ENCODE measurements around the gene VTA1. TPM values are rescaled to one million over a fixed set of nuclear protein-coding genes. Genes with fewer than 3 reads are reported as not detected.
A peak's percentile ranks its signal among the peaks of the same experiment; 100 is the strongest.
"Not testable (repeated sequence)": the region's sequence is repeated elsewhere in the genome, so short reads cannot be mapped to it uniquely, and the experiment has no call there.

VTA1 gene
- total and polyA plus RNA-seq, 2 experiments from 2014 or later = 108 to 130 TPM

DNA sequence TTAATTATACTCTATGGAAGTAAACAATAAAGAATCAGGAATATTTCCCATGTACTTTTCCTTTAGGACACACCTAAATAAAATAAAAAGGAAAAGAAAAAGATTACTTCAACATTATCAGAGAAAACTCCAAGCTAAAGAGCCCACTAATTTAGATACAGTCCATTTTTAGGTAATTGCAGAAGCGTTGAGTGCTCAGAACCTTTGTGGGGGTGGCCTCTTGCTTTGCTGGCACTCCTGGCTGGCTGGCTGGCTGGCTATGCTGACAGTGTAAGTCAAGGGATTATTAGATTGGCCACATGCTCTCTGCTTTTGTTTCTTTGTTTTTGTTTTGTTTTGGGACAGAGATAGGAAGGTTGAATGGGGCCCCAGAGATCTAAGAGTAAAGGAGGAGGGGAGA lies 14.4 kb upstream of the VTA1 start, which contains the start of gene GJE1:
TSS of gene GJE1 (plus strand) at position 301 of the 400 bp plus-strand sequence. CDS start 234 bp downstream, outside the sequence.
- no peaks in the 10 kb centered on the region for H3K36me3 ChIP-seq (ENCODE audit: low read depth)
- H3K4me3 ChIP-seq = no peak within 1 kb of the TSS
- in situ Hi-C loops (cut with MboI) = no loop called here
- TF ChIP-seq EZH2 (IDR thresholded peaks at IDR 0.05; ENCODE audit: insufficient read depth, poor library complexity, severe bottlenecking) = no peak
- H3K4me2 ChIP-seq (ENCODE audit: unreplicated experiment) = no peak within 1 kb of the TSS
- 27 to 59% methylated on average over 1 of the region's 1 CpG for WGBS, 2 experiments (ENCODE audit: low coverage in 1 of 2, low lambda C conversion rate in 2 of 2, missing lambda C conversion rate in 2 of 2)
- no peak within 1 kb of the TSS for H3K27ac ChIP-seq
- no peaks in the 10 kb centered on the region for H3K4me1 ChIP-seq (ENCODE audit: insufficient read depth)
- H3K79me2 ChIP-seq (ENCODE audit: insufficient read depth) = no peaks in the 10 kb centered on the region
- H3K9me3 ChIP-seq (ENCODE audit: low read depth) = no peaks in the 10 kb centered on the region
- no peak within 1 kb of the TSS for H2AFZ ChIP-seq
- H3K27me3 ChIP-seq (replicated peaks; ENCODE audit: insufficient read depth) = no peaks in the 10 kb centered on the region
- H3F3A ChIP-seq (ENCODE audit: insufficient read depth) = no peaks in the 10 kb centered on the region
- no peak for DNase-seq
- no peaks in the 10 kb centered on the region for H4K20me1 ChIP-seq (ENCODE audit: insufficient read depth)
- no peaks in the 10 kb centered on the region for H3K9me2 ChIP-seq (ENCODE audit: insufficient read depth)
- H3K9ac ChIP-seq = no peak within 1 kb of the TSS

DNA sequence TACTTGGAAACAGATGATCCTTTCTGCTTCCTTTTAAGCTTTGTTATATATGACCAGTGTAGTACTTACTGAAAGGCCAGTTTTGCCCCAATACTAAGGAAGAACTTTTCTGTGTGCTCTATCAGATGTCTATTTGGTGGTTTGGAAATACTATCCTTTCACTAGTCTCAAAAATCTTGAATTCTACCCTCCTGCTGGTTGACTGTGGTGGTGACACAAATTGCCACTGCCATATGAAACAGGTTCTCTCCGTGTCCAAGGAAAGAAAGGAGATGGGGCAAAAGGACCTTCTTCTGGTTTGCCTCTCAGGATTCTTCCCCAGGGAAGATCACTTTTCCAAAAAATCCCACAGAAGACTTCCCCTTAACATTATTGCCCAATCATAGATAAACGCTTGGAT lies 8.2 kb upstream of the VTA1 start:
- TF ChIP-seq EZH2phosphoT487 (IDR thresholded peaks at IDR 0.05; ENCODE audit: insufficient read depth, low read depth) (no peak), EZH2 (IDR thresholded peaks at IDR 0.05; ENCODE audit: insufficient read depth, poor library complexity, severe bottlenecking) (no peak)
- H3K36me3 ChIP-seq (ENCODE audit: low read depth) = no peaks in the 10 kb centered on the region
- H3K9me3 ChIP-seq (ENCODE audit: low read depth) = no peaks in the 10 kb centered on the region
- no peak overlapping the region for H2AFZ ChIP-seq
- in situ Hi-C loops (cut with MboI) = no loop called here
- no peaks in the 10 kb centered on the region for H3K9me2 ChIP-seq (ENCODE audit: insufficient read depth)
- 52 to 67% methylated on average over 2 of the region's 2 CpGs for WGBS, 2 experiments (ENCODE audit: low coverage in 1 of 2, low lambda C conversion rate in 2 of 2, missing lambda C conversion rate in 2 of 2)
- H4K20me1 ChIP-seq (ENCODE audit: insufficient read depth) = no peaks in the 10 kb centered on the region
- H3K27ac ChIP-seq = no peak overlapping the region
- H3K27me3 ChIP-seq (replicated peaks; ENCODE audit: insufficient read depth) = no peaks in the 10 kb centered on the region
- H3F3A ChIP-seq (ENCODE audit: insufficient read depth) = no peaks in the 10 kb centered on the region
- no peaks in the 10 kb centered on the region for H3K79me2 ChIP-seq (ENCODE audit: insufficient read depth)
- no peak overlapping the region for H3K9ac ChIP-seq
- no peak overlapping the region for H3K4me3 ChIP-seq
- H3K4me1 ChIP-seq (ENCODE audit: insufficient read depth) = no peaks in the 10 kb centered on the region
- no peak overlapping the region for H3K4me2 ChIP-seq (ENCODE audit: unreplicated experiment)
- DNase-seq = no peak

DNA sequence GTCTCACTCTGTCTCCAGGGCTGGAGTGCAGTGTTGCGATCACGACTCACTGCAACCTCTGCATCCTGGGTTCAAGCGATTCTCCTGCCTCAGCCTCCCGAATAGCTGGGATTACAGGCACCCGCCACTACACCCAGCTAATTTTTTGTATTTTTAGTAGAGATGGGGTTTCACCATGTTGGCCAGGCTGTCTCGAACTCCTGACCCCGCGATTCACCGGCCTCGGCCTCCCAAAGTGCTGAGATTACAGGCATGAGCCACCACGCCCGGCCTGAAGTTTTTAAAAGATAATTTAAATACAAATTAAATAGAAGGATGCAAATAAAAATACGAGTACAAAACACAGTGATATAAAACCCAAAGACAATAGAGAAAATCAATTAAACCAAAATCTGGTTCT lies 5.5 kb upstream of the VTA1 start:
- H3F3A ChIP-seq (ENCODE audit: insufficient read depth); H3K4me1 ChIP-seq (ENCODE audit: insufficient read depth); H3K9me2 ChIP-seq (ENCODE audit: insufficient read depth); DNase-seq; H3K27ac ChIP-seq; H3K4me3 ChIP-seq; H3K4me2 ChIP-seq (ENCODE audit: unreplicated experiment); H3K79me2 ChIP-seq (ENCODE audit: insufficient read depth); in situ Hi-C loops (cut with MboI); H3K9me3 ChIP-seq (ENCODE audit: low read depth); H3K36me3 ChIP-seq (ENCODE audit: low read depth); H3K9ac ChIP-seq; H4K20me1 ChIP-seq (ENCODE audit: insufficient read depth); H2AFZ ChIP-seq; H3K27me3 ChIP-seq (replicated peaks; ENCODE audit: insufficient read depth): not testable (repeated sequence)
- WGBS, 2 experiments (ENCODE audit: low coverage in 1 of 2, low lambda C conversion rate in 2 of 2, missing lambda C conversion rate in 2 of 2) = 92 to 93% methylated on average over 13 of the region's 13 CpGs

DNA sequence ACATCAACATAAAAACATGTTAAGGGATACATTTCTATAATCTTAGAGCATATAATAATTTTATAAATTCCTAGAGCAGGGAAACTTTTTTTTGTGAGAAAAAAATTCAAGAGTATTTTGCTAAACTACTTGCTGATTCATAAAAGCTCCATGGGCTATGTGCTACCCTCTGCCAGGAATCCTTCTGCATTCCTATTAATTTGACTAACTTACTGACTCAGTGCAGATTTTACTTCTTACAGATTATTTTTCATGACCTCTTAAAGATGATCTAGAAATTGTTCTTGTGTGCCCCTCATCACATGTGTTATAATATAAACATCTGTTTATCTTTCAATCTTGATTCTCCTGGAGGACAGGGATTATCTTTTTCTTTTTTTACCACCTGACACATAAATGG lies 5.7 kb downstream of the VTA1 start:
- Histone ChIP-seq H3K27me3 (replicated peaks; ENCODE audit: insufficient read depth) (no peaks in the 10 kb centered on the region), H3K4me2 (ENCODE audit: unreplicated experiment) (peak overlapping the region; percentile 72), H4K20me1 (ENCODE audit: insufficient read depth) (no peaks in the 10 kb centered on the region), H3K9ac (peak overlapping the region; percentile 14; the same call in 1 of the 2 replicates), H3K79me2 (ENCODE audit: insufficient read depth) (peaks cover 94% of the 10 kb centered on the region), H3K27ac (peak overlapping the region; percentile 55), H3K4me1 (ENCODE audit: insufficient read depth) (peaks cover 65% of the 10 kb centered on the region), H3K9me3 (ENCODE audit: low read depth) (no peaks in the 10 kb centered on the region), H3F3A (ENCODE audit: insufficient read depth) (peaks cover 23% of the 10 kb centered on the region), H3K4me3 (peak overlapping the region; percentile 38), H2AFZ (no peak overlapping the region), H3K36me3 (ENCODE audit: low read depth) (no peaks in the 10 kb centered on the region), H3K9me2 (ENCODE audit: insufficient read depth) (peaks cover 3% of the 10 kb centered on the region; the same call in 1 of the 2 replicates)
- DNase-seq = peak; percentile 92
- in situ Hi-C loops (cut with MboI) = loop anchor here (25.0 kb wide), 1 partner anchor 235 kb away; no protein-coding TSS in a partner anchor
- TF ChIP-seq EZH2phosphoT487 (IDR thresholded peaks at IDR 0.05; ENCODE audit: insufficient read depth, low read depth) = no peak
- no peak for TF ChIP-seq EZH2 (IDR thresholded peaks at IDR 0.05; ENCODE audit: insufficient read depth, poor library complexity, severe bottlenecking)

DNA sequence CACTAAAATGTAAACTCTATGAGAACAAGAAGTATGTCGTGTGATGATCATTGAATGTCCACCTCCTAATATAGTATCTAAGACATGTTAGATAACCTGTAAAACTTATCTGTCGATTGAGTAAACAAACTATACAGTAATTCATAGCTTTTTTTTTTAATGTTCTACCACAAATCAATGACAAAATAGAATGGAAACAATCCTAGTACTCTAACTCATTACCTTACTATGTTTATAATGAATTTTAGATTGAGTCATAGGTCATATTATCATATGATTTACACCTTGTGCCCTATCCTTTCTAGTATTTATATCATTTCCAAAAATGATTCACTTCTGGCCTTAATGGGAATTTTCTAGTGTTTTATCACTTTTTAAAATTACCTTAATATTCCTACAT lies 6.1 kb downstream of the VTA1 start:
- Histone ChIP-seq H3K27ac (peak overlapping the region; percentile 55), H4K20me1 (ENCODE audit: insufficient read depth) (no peaks in the 10 kb centered on the region), H3K9me3 (ENCODE audit: low read depth) (no peaks in the 10 kb centered on the region), H3K9ac (peak overlapping the region; percentile 14; the same call in 1 of the 2 replicates), H3K4me2 (ENCODE audit: unreplicated experiment) (peak overlapping the region; percentile 72), H2AFZ (no peak overlapping the region), H3F3A (ENCODE audit: insufficient read depth) (peaks cover 23% of the 10 kb centered on the region), H3K9me2 (ENCODE audit: insufficient read depth) (peaks cover 3% of the 10 kb centered on the region; the same call in 1 of the 2 replicates), H3K4me1 (ENCODE audit: insufficient read depth) (peaks cover 61% of the 10 kb centered on the region), H3K4me3 (peak overlapping the region; percentile 38), H3K36me3 (ENCODE audit: low read depth) (no peaks in the 10 kb centered on the region), H3K27me3 (replicated peaks; ENCODE audit: insufficient read depth) (no peaks in the 10 kb centered on the region), H3K79me2 (ENCODE audit: insufficient read depth) (peaks cover 94% of the 10 kb centered on the region)
- WGBS, 2 experiments (ENCODE audit: low coverage in 1 of 2, low lambda C conversion rate in 2 of 2, missing lambda C conversion rate in 2 of 2) = 65 to 72% methylated on average over 2 of the region's 2 CpGs
- TF ChIP-seq EZH2 (IDR thresholded peaks at IDR 0.05; ENCODE audit: insufficient read depth, poor library complexity, severe bottlenecking) (no peak), EZH2phosphoT487 (IDR thresholded peaks at IDR 0.05; ENCODE audit: insufficient read depth, low read depth) (no peak)
- in situ Hi-C loops (cut with MboI) = loop anchor here (25.0 kb wide), 1 partner anchor 234 kb away; no protein-coding TSS in a partner anchor
- no peak for DNase-seq
